GM19238 (cell line): Measurements from ENCODE around the gene BCAN.

ENCODE experiments used
- DNase-seq: peaks from one replicate; pipeline ENCODE4 v3.0.0; 2011; ENCODE audit warnings: low spot score; ENCODE audit not compliant: insufficient read length

BCAN gene

GRCh38 chr1:156696755-156697154 lies 54.8 kb downstream of the BCAN start:
- DNase-seq, result no peak

- DNase-seq, result no peak
These were observed 55.6 kb downstream of the BCAN start for GRCh38 chr1:156697481-156697880.

GRCh38 chr1:156698995-156699394 lies 57.1 kb downstream of the BCAN start:
- DNase-seq, result no peak

GRCh38 chr1:156700736-156701531 lies 59.0 kb downstream of the BCAN start:
- DNase-seq, result no peak

- DNase-seq, result no peak
These were observed 61.4 kb downstream of the BCAN start for GRCh38 chr1:156703336-156703735.

- DNase-seq, result no peak
These were observed 61.8 kb downstream of the BCAN start for GRCh38 chr1:156703741-156704140.

- DNase-seq, result no peak
These were observed 62.3 kb downstream of the BCAN start for GRCh38 chr1:156704166-156704711.

- no peak for DNase-seq
These were observed 63.0 kb downstream of the BCAN start for GRCh38 chr1:156704930-156705320.

GRCh38 chr1:156705321-156705917 lies 63.5 kb downstream of the BCAN start, which contains the start of gene CRABP2:
Gene CRABP2, minus strand, starts transcription at chr1:156705583. Its CDS starts 137 bp downstream, at chr1:156705446.
- no peak for DNase-seq

GRCh38 chr1:156705918-156706656 lies 64.2 kb downstream of the BCAN start:
- peak; percentile 57 for DNase-seq

- DNase-seq, result no peak
These were observed 64.9 kb downstream of the BCAN start for GRCh38 chr1:156706657-156707416.

- no peak for DNase-seq
These were observed 65.7 kb downstream of the BCAN start for GRCh38 chr1:156707417-156708217.

GRCh38 chr1:156708218-156708661 lies 66.3 kb downstream of the BCAN start:
- DNase-seq, result no peak

GRCh38 chr1:156709031-156709430 lies 67.1 kb downstream of the BCAN start:
- DNase-seq, result no peak
